HFFc6 (cell line): ENCODE results near the gene RSPH9. TPM values are rescaled to one million over a fixed set of nuclear protein-coding genes. Genes with fewer than 3 reads are reported as not detected.

Experiments
- DNase-seq: peaks from one replicate; pipeline ENCODE4 v3.0.0-alpha.2; 2018
- H3K27ac Mint-ChIP-seq: 2 replicates; pipeline ENCODE4 v1.8.0; 2020; ENCODE audit warnings: mild to moderate bottlenecking, mixed read lengths
- H3K27me3 Mint-ChIP-seq: 2 replicates; pipeline ENCODE4 v1.8.0; 2021; ENCODE audit warnings: mild to moderate bottlenecking, moderate library complexity, mixed read lengths; ENCODE audit not compliant: insufficient read depth
- H3K36me3 Mint-ChIP-seq: 2 replicates; pipeline ENCODE4 v1.8.0; 2021; ENCODE audit warnings: low read depth, mixed read lengths
- H3K4me1 Mint-ChIP-seq: 2 replicates; pipeline ENCODE4 v1.8.0; 2020; ENCODE audit warnings: low read depth, mixed read lengths
- H3K4me3 Mint-ChIP-seq: 2 replicates; pipeline ENCODE4 v1.8.0; 2020; ENCODE audit warnings: mild to moderate bottlenecking, moderate library complexity, mixed read lengths
- H3K9me3 Mint-ChIP-seq: 2 replicates; pipeline ENCODE4 v1.8.0; 2020; ENCODE audit warnings: mild to moderate bottlenecking, mixed read lengths
- CTCF ChIP-seq: fragments of 200-600 bp; sonication (generic); IDR thresholded peaks from 2 replicates; pipeline ENCODE4 v1.5.0; 2021; ENCODE audit warnings: antibody characterized with exemption, mild to moderate bottlenecking
- total RNA-seq, 6 experiments: library from RNA; stranded (reverse); fragmentation: NEBNext Ultra II Directional; extraction: Animal tissue kit (Norgen Biotek cat#: 25700); gene quantifications; 2 replicates in 1 of 6; 3 replicates in 5 of 6; pipeline ENCODE4 v1.2.3, GENCODE V29; 2021

The RSPH9 gene
- total RNA-seq, 6 experiments from 2014 or later, result 0.09 to 0.60 (median 0.30) TPM; not detected in 1

GRCh38 chr6:43674921-43675320 lies 30.1 kb downstream of the RSPH9 start:
- no peak for DNase-seq
- TF ChIP-seq CTCF, result no peak
- no peak overlapping the region for H3K4me3 Mint-ChIP-seq
- H3K36me3 Mint-ChIP-seq, result peaks cover 11% of the 10 kb centered on the region
- H3K27me3 Mint-ChIP-seq, result no peaks in the 10 kb centered on the region; the same call in 1 of the 2 replicates
- H3K9me3 Mint-ChIP-seq, result no peaks in the 10 kb centered on the region
- no peak overlapping the region for H3K27ac Mint-ChIP-seq
- no peaks in the 10 kb centered on the region for H3K4me1 Mint-ChIP-seq

- Mint-ChIP-seq H3K36me3 (peaks cover 11% of the 10 kb centered on the region; the same call in 1 of the 2 replicates), H3K4me1 (no peaks in the 10 kb centered on the region), H3K27ac (no peak overlapping the region), H3K27me3 (no peaks in the 10 kb centered on the region; the same call in 1 of the 2 replicates), H3K9me3 (no peaks in the 10 kb centered on the region), H3K4me3 (no peak overlapping the region)
- no peak for TF ChIP-seq CTCF
- DNase-seq, result no peak
Measured at GRCh38 chr6:43676962-43677606, 32.2 kb downstream of the RSPH9 start.

- Mint-ChIP-seq H3K27me3 (no peaks in the 10 kb centered on the region; the same call in 1 of the 2 replicates), H3K36me3 (peaks cover 16% of the 10 kb centered on the region)
Measured at GRCh38 chr6:43677759-43678158, 32.9 kb downstream of the RSPH9 start.

GRCh38 chr6:43678341-43678740 lies 33.5 kb downstream of the RSPH9 start:
- Mint-ChIP-seq H3K4me1 (peaks cover 10% of the 10 kb centered on the region), H3K36me3 (peaks cover 16% of the 10 kb centered on the region), H3K27me3 (no peaks in the 10 kb centered on the region; the same call in 1 of the 2 replicates), H3K27ac (no peak overlapping the region), H3K4me3 (no peak overlapping the region), H3K9me3 (no peaks in the 10 kb centered on the region)
- DNase-seq, result no peak
- no peak for TF ChIP-seq CTCF

More at GRCh38 chr6:43677759-43678158, 32.9 kb downstream of the RSPH9 start:
- Mint-ChIP-seq H3K27ac (no peak overlapping the region), H3K4me1 (peaks cover 4% of the 10 kb centered on the region), H3K4me3 (no peak overlapping the region), H3K9me3 (no peaks in the 10 kb centered on the region)
- DNase-seq, result no peak
- TF ChIP-seq CTCF, result no peak

- DNase-seq, result no peak
- H3K27me3 Mint-ChIP-seq, result no peaks in the 10 kb centered on the region; the same call in 1 of the 2 replicates
- H3K27ac Mint-ChIP-seq, result no peak overlapping the region
- H3K36me3 Mint-ChIP-seq, result peaks cover 16% of the 10 kb centered on the region
- no peaks in the 10 kb centered on the region for H3K9me3 Mint-ChIP-seq
- H3K4me3 Mint-ChIP-seq, result no peak overlapping the region
- peaks cover 15% of the 10 kb centered on the region for H3K4me1 Mint-ChIP-seq
- no peak for TF ChIP-seq CTCF
Measured at GRCh38 chr6:43679057-43679456, 34.2 kb downstream of the RSPH9 start.
